ENCODE data around the gene PXN.

PXN gene

DNA sequence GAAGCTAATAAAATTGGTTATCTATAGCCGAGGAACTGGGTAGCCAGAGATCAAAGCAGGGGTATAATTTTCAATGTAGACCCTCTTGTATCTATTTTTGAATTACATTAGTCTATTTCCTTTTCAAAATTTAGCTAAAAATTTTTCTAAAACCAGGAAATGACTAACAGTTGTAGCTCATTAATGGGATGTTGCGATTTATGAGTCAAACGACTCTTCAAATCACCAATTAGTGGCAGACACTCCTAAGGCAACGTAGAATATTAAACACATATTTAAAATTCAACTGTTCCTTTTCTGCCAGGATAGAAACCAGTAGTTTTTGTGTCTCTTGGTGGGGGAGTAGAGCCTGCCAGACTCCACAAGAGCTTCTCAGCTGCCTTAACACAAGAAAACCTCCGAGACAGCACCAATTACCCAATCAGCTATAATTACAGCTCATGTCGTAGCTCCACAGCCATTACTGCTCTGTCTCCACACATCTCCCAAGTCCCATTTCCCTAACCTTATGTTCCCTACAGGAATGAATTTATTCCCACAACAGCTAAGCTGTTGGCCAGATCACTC lies 97.9 kb downstream of the PXN start:
- no peak for FAIRE-seq

GRCh38 chr12:120164293-120164692 lies 101.2 kb downstream of the PXN start:
- no peak for FAIRE-seq

DNA sequence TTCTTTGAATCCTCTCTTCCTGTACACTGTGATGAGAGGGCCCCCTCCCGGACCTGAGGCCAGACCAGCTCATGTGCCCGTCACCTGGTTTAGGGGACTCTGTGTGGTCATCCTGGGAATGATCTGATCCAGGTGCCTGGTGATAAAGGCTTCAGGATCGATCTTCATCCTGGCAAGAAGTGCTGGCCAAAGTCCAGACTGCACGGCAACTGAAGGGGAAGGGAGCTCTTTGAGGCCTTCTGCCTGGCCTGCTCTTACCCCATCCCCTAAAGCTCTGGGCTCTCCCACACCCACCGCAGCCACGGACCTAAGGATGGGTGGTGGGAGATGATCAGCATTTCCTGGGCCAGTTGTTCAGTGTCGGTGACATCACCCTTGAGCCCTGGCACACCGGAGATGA lies 102.8 kb downstream of the PXN start:
- FAIRE-seq = no peak

DNA sequence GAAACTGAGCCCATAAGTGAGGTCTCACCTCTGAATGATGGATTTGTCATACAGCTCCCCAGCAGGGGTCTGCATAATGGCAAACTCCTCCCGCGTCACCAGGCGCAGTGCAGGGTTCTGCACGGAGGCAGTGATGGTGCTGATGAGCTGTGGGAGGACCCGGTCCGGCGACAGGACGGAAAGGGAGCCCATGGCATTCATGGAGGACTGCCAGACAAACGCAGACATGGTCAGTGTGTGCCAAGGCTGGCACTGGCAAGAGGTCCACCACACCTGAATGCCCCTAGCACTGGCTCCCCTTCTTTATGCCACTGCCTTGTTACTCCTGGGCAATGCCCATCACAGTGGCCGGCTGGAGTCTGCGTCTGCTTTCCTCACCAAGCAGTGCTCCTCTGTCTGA lies 103.7 kb downstream of the PXN start:
- no peak for FAIRE-seq
